Stomach (tissue), 9 donors: Measurements from ENCODE around the gene SCN5A. TPM values are rescaled to one million over a fixed set of nuclear protein-coding genes. Genes with fewer than 3 reads are reported as not detected.
A peak's percentile ranks its signal among the peaks of the same experiment; 100 is the strongest.

Source experiments
- DNase-seq, 2 donors: peaks; one replicate each; pipeline versions ENCODE4 v3.0.0 to v3.0.0-alpha.2; 2013 to 2019
- H3K27ac ChIP-seq, 5 donors: fragments of 200-600 bp in 4 of 5; sonication (generic) in 4 of 5; one replicate each; pipeline ENCODE4 v1.5.1; 2013 to 2019; ENCODE audit warnings: mild to moderate bottlenecking in 1 of 5, moderate library complexity in 1 of 5
- H3K27me3 ChIP-seq, 3 donors: fragments of 200-600 bp; sonication (generic); one replicate each; pipeline ENCODE4 v1.5.1; 2017 to 2019; ENCODE audit warnings: mixed run types in 1 of 3
- H3K36me3 ChIP-seq, 4 donors: fragments of 200-600 bp; sonication (generic); 1 replicate in 3 of 4; 2 replicates in 1 of 4; pipeline ENCODE4 v1.5.1; 2016 to 2019
- H3K4me1 ChIP-seq, 4 donors: fragments of 200-600 bp; sonication (generic); one replicate each; pipeline ENCODE4 v1.5.1; 2016 to 2019
- H3K4me3 ChIP-seq, 4 donors: fragments of 200-600 bp; sonication (generic) in 3 of 4; one replicate each; pipeline ENCODE4 v1.5.1; 2016 to 2019; ENCODE audit warnings: mild to moderate bottlenecking in 1 of 4
- H3K9me3 ChIP-seq, 4 donors: fragments of 200-600 bp; sonication (generic); one replicate each; pipeline ENCODE4 v1.5.1; 2016 to 2019
- EP300 ChIP-seq: sonication (generic); formaldehyde crosslinking; IDR thresholded peaks from one replicate; pipeline ENCODE4 v1.6.1; 2017; ENCODE audit warnings: antibody characterized with exemption
- POLR2A ChIP-seq, 4 donors: fragments of 450-650 bp; IDR thresholded peaks; one replicate each; pipeline ENCODE4 v1.6.1; 2016; ENCODE audit warnings: antibody characterized with exemption in 4 of 4, control low read depth in 2 of 4, mild to moderate bottlenecking in 1 of 4, moderate library complexity in 1 of 4
- POLR2AphosphoS5 ChIP-seq, 3 donors: sonication (generic); formaldehyde crosslinking; IDR thresholded peaks; one replicate each; pipeline ENCODE4 v1.6.1; 2016; ENCODE audit warnings: antibody characterized with exemption in 3 of 3
- WGBS, 5 donors: extraction: QIAGEN DNeasy Blood & Tissue Kit in 3 of 5; methylation state at CpG; one replicate each; pipeline versions ENCODE4 v1.1.5 to v1.1.7; 2013 to 2018; 5-methylcytosine and 5-hydroxymethylcytosine counted together
- intact Hi-C: fragments of 100-400 bp; cut with DNase I; formaldehyde crosslinking; loops from one replicate; pipeline ENCODE4 v1.15.1; 2023; ENCODE audit warnings: low total_unique reads
- polyA plus RNA-seq, 3 donors: library from polyadenylated mRNA; stranded (reverse); fragments of 200-250 nt; gene quantifications; one replicate each; pipeline ENCODE4 v1.2.3, GENCODE V29; 2013
- total RNA-seq, 5 donors: library from RNA; depleted of rRNA; stranded (reverse); fragments of >200 nt; gene quantifications; one replicate each; pipeline versions ENCODE4 v1.1.0 to v1.2.3, GENCODE V29; 2014 to 2016
- TF ChIP-seq, protein P1 (sequence below), 7 experiments: fragments of 450-650 bp in 4 of 7; fragments of 200-600 bp in 3 of 7; sonication (generic) in 3 of 7; IDR thresholded peaks; one replicate each; pipeline ENCODE4 v1.5.1; 2016 to 2019; ENCODE audit warnings: antibody characterized with exemption in 7 of 7, control low read depth in 2 of 7, mild to moderate bottlenecking in 1 of 7
- donor health status: healthy with polysubstance abuse.
- donor health status: Bipolar disorder and iron deficiency.
- donor health status: healthy.

SCN5A gene
- total and polyA plus RNA-seq, 8 donors: 0.05 to 1.1 (median 0.10) TPM; not detected in 4

DNA sequence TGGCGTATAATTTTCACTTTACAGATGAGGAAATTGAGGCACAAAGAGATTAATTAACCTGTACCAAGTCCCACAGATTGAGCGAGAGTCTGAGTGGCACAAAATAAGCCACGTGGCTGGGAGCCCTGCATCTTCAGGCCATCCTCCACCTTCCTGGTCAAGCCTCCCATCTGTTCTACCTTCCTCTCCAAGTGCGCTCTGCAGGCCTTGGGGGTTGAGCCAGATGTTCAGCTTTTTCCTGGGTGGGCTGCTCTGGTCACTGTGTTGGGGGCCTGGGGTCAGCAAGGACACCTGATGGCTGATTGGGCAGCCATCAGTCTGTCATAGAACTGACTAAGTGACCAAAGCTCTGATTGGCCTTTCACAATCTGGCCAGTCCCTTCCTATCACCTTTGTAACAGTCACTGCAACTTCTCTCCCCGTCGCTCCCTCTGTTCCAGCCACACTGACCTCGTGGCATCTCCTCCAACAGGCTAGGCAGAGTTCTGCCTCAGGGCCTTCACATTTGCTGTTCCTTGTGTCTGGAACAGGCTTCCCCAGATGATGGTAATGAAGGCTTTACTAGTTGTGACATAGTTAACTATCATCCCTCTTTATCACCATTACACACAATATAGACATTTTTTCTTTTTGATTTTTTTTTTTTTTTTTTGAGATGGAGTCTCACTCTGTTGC, 46.8 kb downstream of the SCN5A start:
- Histone ChIP-seq H3K36me3 (no peaks in the 10 kb centered on the region), H3K27ac (no peak overlapping the region), H3K4me1 (no peaks in the 10 kb centered on the region), H3K27me3 (no peaks in the 10 kb centered on the region), H3K4me3 (no peak overlapping the region), H3K9me3 (no peaks in the 10 kb centered on the region)
- DNase-seq: no peak
- 71 to 90% (median 82%) methylated on average over 7 of the region's 7 CpGs for WGBS, 5 donors
- TF ChIP-seq EP300 (no peak), POLR2A (IDR thresholded peaks at IDR 0.05) (no peak), POLR2AphosphoS5 (IDR thresholded peaks at IDR 0.05) (no peak)
- TF ChIP-seq, protein P1, sequence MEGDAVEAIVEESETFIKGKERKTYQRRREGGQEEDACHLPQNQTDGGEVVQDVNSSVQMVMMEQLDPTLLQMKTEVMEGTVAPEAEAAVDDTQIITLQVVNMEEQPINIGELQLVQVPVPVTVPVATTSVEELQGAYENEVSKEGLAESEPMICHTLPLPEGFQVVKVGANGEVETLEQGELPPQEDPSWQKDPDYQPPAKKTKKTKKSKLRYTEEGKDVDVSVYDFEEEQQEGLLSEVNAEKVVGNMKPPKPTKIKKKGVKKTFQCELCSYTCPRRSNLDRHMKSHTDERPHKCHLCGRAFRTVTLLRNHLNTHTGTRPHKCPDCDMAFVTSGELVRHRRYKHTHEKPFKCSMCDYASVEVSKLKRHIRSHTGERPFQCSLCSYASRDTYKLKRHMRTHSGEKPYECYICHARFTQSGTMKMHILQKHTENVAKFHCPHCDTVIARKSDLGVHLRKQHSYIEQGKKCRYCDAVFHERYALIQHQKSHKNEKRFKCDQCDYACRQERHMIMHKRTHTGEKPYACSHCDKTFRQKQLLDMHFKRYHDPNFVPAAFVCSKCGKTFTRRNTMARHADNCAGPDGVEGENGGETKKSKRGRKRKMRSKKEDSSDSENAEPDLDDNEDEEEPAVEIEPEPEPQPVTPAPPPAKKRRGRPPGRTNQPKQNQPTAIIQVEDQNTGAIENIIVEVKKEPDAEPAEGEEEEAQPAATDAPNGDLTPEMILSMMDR (IDR thresholded peaks at IDR 0.05): no peak
- intact Hi-C loops: no loop called here

DNA sequence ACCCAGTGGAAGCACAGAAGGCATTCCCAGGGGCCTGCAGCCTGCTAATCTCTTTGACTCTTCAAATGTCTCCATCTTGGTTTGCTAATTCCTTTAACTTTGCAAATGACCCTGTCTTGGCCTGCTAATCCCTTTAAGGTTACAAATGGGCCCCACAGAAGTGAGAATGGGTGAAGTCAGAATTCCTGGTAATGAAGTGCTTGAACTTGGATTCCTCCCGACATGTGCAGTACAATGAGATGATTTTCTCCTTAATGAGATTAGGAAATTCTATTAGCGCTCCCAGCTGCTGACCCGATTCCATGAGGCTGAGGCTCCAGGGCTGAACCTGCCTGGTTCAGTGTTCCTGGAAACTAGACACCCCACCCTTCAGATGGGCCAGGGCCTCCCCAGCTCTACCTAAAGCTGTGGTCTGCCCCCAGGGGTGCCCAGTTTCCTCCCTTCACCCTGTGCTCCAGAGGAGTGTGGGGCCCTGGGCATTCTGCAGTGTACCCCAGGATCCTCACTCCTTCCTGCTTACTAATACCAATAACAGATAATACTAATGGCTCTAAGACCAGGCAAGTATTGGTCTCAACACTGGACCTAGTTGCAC, 47.4 kb downstream of the SCN5A start:
- TF ChIP-seq EP300: no peak
- TF ChIP-seq POLR2AphosphoS5 (IDR thresholded peaks at IDR 0.05): no peak
- TF ChIP-seq, protein P1 (IDR thresholded peaks at IDR 0.05): no peak
- TF ChIP-seq POLR2A (IDR thresholded peaks at IDR 0.05): no peak
- H3K27me3 ChIP-seq: no peaks in the 10 kb centered on the region
- H3K27ac ChIP-seq: no peak overlapping the region
- intact Hi-C loops: no loop called here
- no peaks in the 10 kb centered on the region for H3K9me3 ChIP-seq
- DNase-seq: peak in 1 of 2 donors; percentile 42
- WGBS, 5 donors: 82 to 95% (median 90%) methylated on average over 3 of the region's 3 CpGs
- H3K4me3 ChIP-seq: no peak overlapping the region
- H3K4me1 ChIP-seq: no peaks in the 10 kb centered on the region
- H3K36me3 ChIP-seq: no peaks in the 10 kb centered on the region

DNA sequence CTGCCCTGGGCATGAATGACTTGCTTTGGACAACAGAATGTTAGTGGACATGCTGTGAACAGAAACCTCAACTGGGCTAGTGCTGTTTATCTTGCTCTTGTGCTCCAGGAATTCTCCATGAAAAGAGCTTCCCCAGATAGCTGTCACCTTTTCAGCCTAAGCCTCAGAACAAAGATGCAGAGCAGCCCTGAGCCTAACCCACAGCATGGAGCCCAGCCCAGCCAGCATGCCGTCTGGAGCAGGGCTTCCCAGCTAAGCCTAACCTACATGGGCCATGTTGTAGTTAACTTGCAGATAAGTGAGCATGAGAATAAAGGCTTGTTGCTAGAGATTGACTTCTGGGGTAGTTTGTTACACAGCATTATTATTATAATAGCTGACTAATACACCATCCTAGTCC, 48.9 kb downstream of the SCN5A start:
- 55 to 79% (median 68%) methylated on average over 1 of the region's 1 CpG for WGBS, 5 donors
- intact Hi-C loops: no loop called here
- no peaks in the 10 kb centered on the region for H3K27me3 ChIP-seq
- no peak overlapping the region for H3K27ac ChIP-seq
- no peaks in the 10 kb centered on the region for H3K4me1 ChIP-seq
- no peak for DNase-seq
- no peaks in the 10 kb centered on the region for H3K36me3 ChIP-seq
- TF ChIP-seq, protein P1 (IDR thresholded peaks at IDR 0.05): no peak
- no peak for TF ChIP-seq POLR2AphosphoS5 (IDR thresholded peaks at IDR 0.05)
- no peak for TF ChIP-seq EP300
- TF ChIP-seq POLR2A (IDR thresholded peaks at IDR 0.05): no peak
- no peak overlapping the region for H3K4me3 ChIP-seq
- H3K9me3 ChIP-seq: no peaks in the 10 kb centered on the region

DNA sequence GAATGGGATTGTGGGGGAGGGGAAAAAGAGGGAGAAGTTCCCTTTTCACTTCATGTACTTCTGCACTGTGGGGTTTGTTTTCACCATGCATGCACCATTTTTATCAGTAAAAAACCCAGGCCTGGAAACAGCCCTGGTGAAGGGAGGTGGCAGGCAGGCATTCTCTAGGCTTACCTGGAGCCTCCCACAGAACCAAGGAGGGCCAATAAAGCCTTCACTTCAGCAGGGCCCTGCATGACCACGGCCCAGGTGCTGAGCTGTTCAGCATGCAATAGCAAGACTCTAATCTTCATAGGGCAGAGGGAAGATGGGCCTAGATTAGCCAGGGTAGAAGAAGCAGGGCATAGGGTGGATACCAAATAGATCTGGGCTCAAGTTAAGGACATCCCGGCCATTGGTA, 49.6 kb downstream of the SCN5A start:
- 78 to 90% (median 85%) methylated on average over 2 of the region's 2 CpGs for WGBS, 5 donors
- no peak for DNase-seq

More for the DNA sequence above, 49.6 kb downstream of the SCN5A start:
- intact Hi-C loops: no loop called here
- Histone ChIP-seq H3K4me1 (no peaks in the 10 kb centered on the region), H3K9me3 (no peaks in the 10 kb centered on the region), H3K27ac (no peak overlapping the region), H3K27me3 (no peaks in the 10 kb centered on the region), H3K4me3 (no peak overlapping the region), H3K36me3 (no peaks in the 10 kb centered on the region)
- TF ChIP-seq POLR2AphosphoS5 (IDR thresholded peaks at IDR 0.05) (no peak), EP300 (no peak), POLR2A (IDR thresholded peaks at IDR 0.05) (no peak)
- TF ChIP-seq, protein P1 (IDR thresholded peaks at IDR 0.05): no peak
